Measurements from ENCODE around the gene IQCH. TPM values are rescaled to one million over a fixed set of nuclear protein-coding genes. Genes with fewer than 3 reads are reported as not detected.

The IQCH gene
- 2.1 and 8.2 TPM in 2 replicates for total RNA-seq (2014; rRNA removed)
- percentile 35 among the genes with signal in this experiment for Bru-seq, nascent RNA
- BruChase-seq, experiment 1, labeled RNA remaining after a 6-hour chase: percentile 26 among the genes with signal in this experiment
- BruChase-seq, experiment 2, labeled RNA remaining after a 2-hour chase: percentile 31 among the genes with signal in this experiment
- long read RNA-seq, partial matches to known transcripts: 0 of 5 reads
- long read RNA-seq, other reads (novel, unspliced or antisense): 5 of 5 reads

GRCh38 chr15:67254238-67255175, at the start of gene IQCH, which contains the start of gene AAGAB:
IQCH (plus strand) TSS chr15:67254786; CDS start chr15:67254897, 111 bp downstream.
AAGAB (minus strand) TSS chr15:67254661; CDS start chr15:67254631, 30 bp downstream.
- peak within 1 kb of the TSS; percentile 75 for H3K27ac ChIP-seq (ENCODE audit: low read length)
- CTCF ChIA-PET: interaction anchor here (0.5 to 0.6 kb wide), 2 partner anchors 44 to 584 kb away, joined by 3 to 4 read pairs; no protein-coding TSS in a partner anchor
- peak within 1 kb of the TSS; percentile 97 for H3K4me2 ChIP-seq (ENCODE audit: low read length)
- no TSS peak for BruUV-seq (replicated peaks)
- peaks cover 12% of the 10 kb centered on the region; the same call in 1 of the 2 replicates for H3K4me1 ChIP-seq (ENCODE audit: insufficient read depth, low read length)
- no peaks in the 10 kb centered on the region for H3K36me3 ChIP-seq (ENCODE audit: low read depth, low read length)
- ATAC-seq: peak; percentile 91
- H3F3A ChIP-seq (ENCODE audit: low read length, unreplicated experiment): no peaks in the 10 kb centered on the region
- H2AFZ ChIP-seq (ENCODE audit: low read length): peak within 1 kb of the TSS; percentile 98
- H3K9me3 ChIP-seq (ENCODE audit: low read length): no peaks in the 10 kb centered on the region
- H3K79me2 ChIP-seq (ENCODE audit: low read length): peaks cover 47% of the 10 kb centered on the region
- H3K9ac ChIP-seq (ENCODE audit: low read length): peak within 1 kb of the TSS; percentile 88
- no peaks in the 10 kb centered on the region for H3K9me2 ChIP-seq (replicated peaks; ENCODE audit: low read length)
- H4K20me1 ChIP-seq (ENCODE audit: low read length): no peaks in the 10 kb centered on the region
- H3K27me3 ChIP-seq (ENCODE audit: low read length): no peaks in the 10 kb centered on the region
- DNase-seq: peak; percentile 94
- POLR2A ChIA-PET (ENCODE audit: unreplicated experiment): interaction anchor here (0.6 kb wide), 1 partner anchor 258 kb away, joined by 6 read pairs; no protein-coding TSS in a partner anchor
- intact Hi-C loops (cut with micrococcal nuclease): loop anchor here (5.0 kb wide), 1 partner anchor 127 kb away; no protein-coding TSS in a partner anchor
- peak within 1 kb of the TSS; percentile 78 for H3K4me3 ChIP-seq (ENCODE audit: low read length)
- TF ChIP-seq EZH2phosphoT487 (IDR thresholded peaks at IDR 0.05; ENCODE audit: borderline replicate concordance, low read length): no peak
- no peak for TF ChIP-seq EZH2 (IDR thresholded peaks at IDR 0.05; ENCODE audit: low read length, unreplicated experiment)
- TF ChIP-seq, protein P1, sequence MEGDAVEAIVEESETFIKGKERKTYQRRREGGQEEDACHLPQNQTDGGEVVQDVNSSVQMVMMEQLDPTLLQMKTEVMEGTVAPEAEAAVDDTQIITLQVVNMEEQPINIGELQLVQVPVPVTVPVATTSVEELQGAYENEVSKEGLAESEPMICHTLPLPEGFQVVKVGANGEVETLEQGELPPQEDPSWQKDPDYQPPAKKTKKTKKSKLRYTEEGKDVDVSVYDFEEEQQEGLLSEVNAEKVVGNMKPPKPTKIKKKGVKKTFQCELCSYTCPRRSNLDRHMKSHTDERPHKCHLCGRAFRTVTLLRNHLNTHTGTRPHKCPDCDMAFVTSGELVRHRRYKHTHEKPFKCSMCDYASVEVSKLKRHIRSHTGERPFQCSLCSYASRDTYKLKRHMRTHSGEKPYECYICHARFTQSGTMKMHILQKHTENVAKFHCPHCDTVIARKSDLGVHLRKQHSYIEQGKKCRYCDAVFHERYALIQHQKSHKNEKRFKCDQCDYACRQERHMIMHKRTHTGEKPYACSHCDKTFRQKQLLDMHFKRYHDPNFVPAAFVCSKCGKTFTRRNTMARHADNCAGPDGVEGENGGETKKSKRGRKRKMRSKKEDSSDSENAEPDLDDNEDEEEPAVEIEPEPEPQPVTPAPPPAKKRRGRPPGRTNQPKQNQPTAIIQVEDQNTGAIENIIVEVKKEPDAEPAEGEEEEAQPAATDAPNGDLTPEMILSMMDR (conservative IDR thresholded peaks at IDR 0.05; ENCODE audit: low read depth, low read length): no peak

DNA sequence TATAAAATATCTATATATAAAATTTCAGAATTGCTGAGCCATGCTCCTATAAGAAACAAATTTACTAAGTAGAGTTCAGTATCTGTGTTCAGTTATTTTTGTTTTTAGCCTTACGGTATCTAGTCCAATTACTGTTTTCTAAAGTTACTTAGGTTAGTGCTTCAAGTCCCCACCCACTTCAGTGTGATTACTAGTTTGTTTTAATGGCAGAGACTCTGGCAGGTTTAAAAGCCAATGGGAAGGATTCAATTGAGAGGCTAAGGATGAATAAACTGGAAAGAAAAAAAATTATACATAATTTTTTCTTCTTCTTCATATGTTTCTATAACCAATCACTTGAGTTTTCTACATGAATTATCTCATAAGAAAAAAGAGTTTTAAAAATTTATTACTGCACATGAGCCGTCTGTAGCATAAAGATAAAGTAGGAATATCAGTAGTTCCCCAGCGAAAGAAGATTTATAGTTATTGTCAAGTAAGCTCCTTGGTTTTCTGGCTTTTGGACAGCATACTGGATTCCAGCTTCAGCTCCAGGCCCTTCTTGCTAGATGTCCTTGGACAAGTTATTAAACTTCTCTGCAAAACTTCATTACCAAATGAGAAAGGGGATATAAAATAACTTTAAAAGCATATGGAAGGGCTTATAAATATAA, 46.9 kb upstream of the IQCH start:
- H3K4me3 ChIP-seq (ENCODE audit: low read length): no peak overlapping the region
- H3K9me3 ChIP-seq (ENCODE audit: low read length): no peaks in the 10 kb centered on the region
- H2AFZ ChIP-seq (ENCODE audit: low read length): no peak overlapping the region
- H3K36me3 ChIP-seq (ENCODE audit: low read depth, low read length): peaks cover 3% of the 10 kb centered on the region; the same call in 1 of the 2 replicates
- H3K79me2 ChIP-seq (ENCODE audit: low read length): no peaks in the 10 kb centered on the region
- H3F3A ChIP-seq (ENCODE audit: low read length, unreplicated experiment): no peaks in the 10 kb centered on the region
- H4K20me1 ChIP-seq (ENCODE audit: low read length): no peaks in the 10 kb centered on the region
- DNase-seq (no peak), ATAC-seq (no peak)
- H3K27me3 ChIP-seq (ENCODE audit: low read length): no peaks in the 10 kb centered on the region
- intact Hi-C loops (cut with micrococcal nuclease): no loop called here
- H3K4me1 ChIP-seq (ENCODE audit: insufficient read depth, low read length): no peaks in the 10 kb centered on the region
- no TSS peak for BruUV-seq (replicated peaks)
- ChIA-PET CTCF (no interaction called here), POLR2A (ENCODE audit: unreplicated experiment) (no interaction called here)
- TF ChIP-seq, protein P1 (conservative IDR thresholded peaks at IDR 0.05; ENCODE audit: low read depth, low read length): no peak
- H3K9ac ChIP-seq (ENCODE audit: low read length): no peak overlapping the region
- no peaks in the 10 kb centered on the region for H3K9me2 ChIP-seq (replicated peaks; ENCODE audit: low read length)
- H3K4me2 ChIP-seq (ENCODE audit: low read length): no peak overlapping the region
- H3K27ac ChIP-seq (ENCODE audit: low read length): no peak overlapping the region

Measured in PC-3 (cell line).